Measurements from ENCODE around the gene KCNQ5. TPM values are rescaled to one million over a fixed set of nuclear protein-coding genes. Genes with fewer than 3 reads are reported as not detected.

Gene KCNQ5
- total and polyA plus RNA-seq, 10 of the 15 experiments (the other 5 are each of a cell fraction or from before 2014, with no cell fraction given) = 0.60 to 16.2 (median 3.2) TPM

GRCh38 chr6:72849346-72849745 is 227.5 kb downstream of the KCNQ5 start (continued):
- TF ChIP-seq CREB1 (IDR thresholded peaks at IDR 0.05; ENCODE audit: low read depth) (no peak), RFX5 (IDR thresholded peaks at IDR 0.05; ENCODE audit: low read depth, low read length) (no peak), BHLHE40 (IDR thresholded peaks at IDR 0.05; ENCODE audit: borderline replicate concordance in 1 of 2, low read depth in 2 of 2, low read length in 1 of 2) (no peak), GATAD2B (conservative IDR thresholded peaks at IDR 0.05; ENCODE audit: low read depth) (no peak), USF2 (IDR thresholded peaks at IDR 0.05; ENCODE audit: borderline replicate concordance, low read depth, low read length) (no peak)

GRCh38 chr6:72850040-72850439 is 228.2 kb downstream of the KCNQ5 start:
- no peak overlapping the region for H2AFZ ChIP-seq (ENCODE audit: control insufficient read depth, low read depth, low read length)
- no peak for FAIRE-seq
- no peaks in the 10 kb centered on the region; the same call in 1 of the 3 replicates for H3K9me3 ChIP-seq (replicated peaks; ENCODE audit: control insufficient read depth, insufficient read depth, low read length)
- H4K20me1 ChIP-seq (ENCODE audit: control insufficient read depth, insufficient read depth) = no peaks in the 10 kb centered on the region
- no peaks in the 10 kb centered on the region for H3K27me3 ChIP-seq (replicated peaks in 1 of 2; ENCODE audit: control insufficient read depth in 2 of 2, insufficient read depth in 2 of 2, low read length in 1 of 2)
- no peaks in the 10 kb centered on the region for H3K4me1 ChIP-seq (ENCODE audit: control insufficient read depth, insufficient read depth, low read length)
- POLR2A ChIA-PET = no interaction called here
- no peak overlapping the region for H3K4me2 ChIP-seq (ENCODE audit: control insufficient read depth, insufficient read depth)
- no peaks in the 10 kb centered on the region for H3K36me3 ChIP-seq (ENCODE audit: control insufficient read depth in 2 of 2, insufficient read depth in 2 of 2, low read length in 1 of 2)
- no peak overlapping the region for H3K27ac ChIP-seq (ENCODE audit: control insufficient read depth, insufficient read depth)
- no peak overlapping the region for H3K9ac ChIP-seq (ENCODE audit: control insufficient read depth, insufficient read depth, low read length)
- BruUV-seq (replicated peaks) = no TSS peak
- intact Hi-C loops (cut with micrococcal nuclease; ENCODE audit: unreplicated experiment) = no loop called here
- ATAC-seq = no peak
- RAD21 ChIA-PET (ENCODE audit: unreplicated experiment) = interaction anchor here (1.3 kb wide), 1 partner anchor 225 kb away, joined by 3 read pairs; no protein-coding TSS in a partner anchor
- in situ Hi-C loops (cut with MboI) = no loop called here
- DNase-seq (ENCODE audit: low read depth, low spot score) = no peak
- CTCF ChIA-PET = no interaction called here
- WGBS (ENCODE audit: insufficient coverage, insufficient replicate concordance, low lambda C conversion rate, missing lambda C conversion rate) = 97% methylated on average over 2 of the region's 2 CpGs
- TF ChIP-seq BMI1 (IDR thresholded peaks at IDR 0.05; ENCODE audit: borderline replicate concordance) = no peak
- no peak for TF ChIP-seq STAT1 (conservative IDR thresholded peaks at IDR 0.05)
- no peak for TF ChIP-seq WRNIP1 (IDR thresholded peaks at IDR 0.05; ENCODE audit: borderline replicate concordance, low read depth, low read length)
- TF ChIP-seq, protein P1, sequence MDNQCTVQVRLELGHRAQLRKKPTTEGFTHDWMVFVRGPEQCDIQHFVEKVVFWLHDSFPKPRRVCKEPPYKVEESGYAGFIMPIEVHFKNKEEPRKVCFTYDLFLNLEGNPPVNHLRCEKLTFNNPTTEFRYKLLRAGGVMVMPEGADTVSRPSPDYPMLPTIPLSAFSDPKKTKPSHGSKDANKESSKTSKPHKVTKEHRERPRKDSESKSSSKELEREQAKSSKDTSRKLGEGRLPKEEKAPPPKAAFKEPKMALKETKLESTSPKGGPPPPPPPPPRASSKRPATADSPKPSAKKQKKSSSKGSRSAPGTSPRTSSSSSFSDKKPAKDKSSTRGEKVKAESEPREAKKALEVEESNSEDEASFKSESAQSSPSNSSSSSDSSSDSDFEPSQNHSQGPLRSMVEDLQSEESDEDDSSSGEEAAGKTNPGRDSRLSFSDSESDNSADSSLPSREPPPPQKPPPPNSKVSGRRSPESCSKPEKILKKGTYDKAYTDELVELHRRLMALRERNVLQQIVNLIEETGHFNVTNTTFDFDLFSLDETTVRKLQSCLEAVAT (IDR thresholded peaks at IDR 0.05) = no peak
- no peak for TF ChIP-seq LARP7 (IDR thresholded peaks at IDR 0.05)
- TF ChIP-seq EZH2 (IDR thresholded peaks at IDR 0.05; ENCODE audit: borderline replicate concordance, control insufficient read depth, low read depth, low read length) = no peak
- TF ChIP-seq ZBTB4 (CRISPR knock-in tag; IDR thresholded peaks at IDR 0.05) = no peak
- no peak for TF ChIP-seq SREBF2 (IDR thresholded peaks at IDR 0.05; ENCODE audit: low read length)
- TF ChIP-seq TAF1 (IDR thresholded peaks at IDR 0.05; ENCODE audit: borderline replicate concordance, low read depth, low read length) = no peak
- TF ChIP-seq HCFC1 (IDR thresholded peaks at IDR 0.05; ENCODE audit: low read length) = no peak
- no peak for TF ChIP-seq RELA (IDR thresholded peaks at IDR 0.05; ENCODE audit: borderline replicate concordance, partially characterized antibody)
- no peak for TF ChIP-seq CBX5 (IDR thresholded peaks at IDR 0.05; ENCODE audit: low read depth)
- H3K4me3 ChIP-seq = no peak overlapping the region
- SMC1A ChIA-PET (ENCODE audit: uncharacterized antibody, unreplicated experiment) = interaction anchor here (0.6 to 1.6 kb wide), 2 partner anchors 13 to 106 kb away, joined by 3 to 7 read pairs; no protein-coding TSS in a partner anchor
- H3K79me2 ChIP-seq (ENCODE audit: control insufficient read depth, insufficient read depth, low read length) = no peaks in the 10 kb centered on the region

All from GM12878 (cell line).